Mammary epithelial cell (primary cell): ENCODE measurements around the gene NIPSNAP2.

Experiments
- CTCF ChIP-seq, 2 donors: IDR thresholded peaks in 1 of 2; conservative IDR thresholded peaks in 1 of 2; 2 replicates each; pipeline ENCODE4 v1.5.1; 2011 to 2012; ENCODE audit warnings: inconsistent platforms in 2 of 2, low read length in 2 of 2, mild to moderate bottlenecking in 2 of 2, control low read depth in 1 of 2, low read depth in 1 of 2; ENCODE audit not compliant: insufficient read depth in 1 of 2; ENCODE audit errors: extremely low read depth in 1 of 2
- EZH2 ChIP-seq: IDR thresholded peaks from 2 replicates; pipeline ENCODE4 v1.6.1; 2012; ENCODE audit warnings: low read length, inconsistent platforms, borderline replicate concordance

- TF ChIP-seq CTCF (conservative IDR thresholded peaks at IDR 0.05 in 1 of 2, IDR thresholded peaks at IDR 0.05 in 1 of 2; ENCODE audit: extremely low read depth in 1 of 2, insufficient read depth in 1 of 2, low read depth in 1 of 2, low read length in 2 of 2) (no peak), EZH2 (no peak)
These were observed 10.5 kb upstream of the NIPSNAP2 start for GRCh38 chr7:55953707-55954475.
